ENCODE measurements around the gene DCST2.

DNA sequence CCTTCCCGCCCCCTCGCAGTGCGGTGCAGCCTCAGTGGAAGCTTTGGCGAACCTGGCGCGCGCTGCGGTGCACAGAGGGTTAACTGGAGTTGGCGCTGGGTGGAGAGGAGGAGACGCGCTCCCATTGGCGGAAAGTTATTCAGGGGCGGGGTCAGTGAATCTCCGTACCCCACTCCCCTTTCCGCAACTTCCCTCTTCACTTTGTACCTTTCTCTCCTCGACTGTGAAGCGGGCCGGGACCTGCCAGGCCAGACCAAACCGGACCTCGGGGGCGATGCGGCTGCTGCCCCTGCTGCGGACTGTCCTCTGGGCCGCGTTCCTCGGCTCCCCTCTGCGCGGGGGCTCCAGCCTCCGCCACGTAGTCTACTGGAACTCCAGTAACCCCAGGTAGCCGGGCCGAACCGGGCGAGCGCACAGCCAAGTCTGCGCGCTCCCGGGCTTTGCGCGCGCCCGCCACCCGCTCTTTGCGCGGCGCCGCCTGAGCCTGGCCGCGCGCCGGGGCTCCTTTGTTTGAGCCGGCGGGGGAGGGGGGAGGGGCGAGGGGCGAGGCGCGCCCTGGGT, 30.0 kb upstream of the DCST2 start, which contains the start of gene EFNA4:
- TF ChIP-seq CTCF (conservative IDR thresholded peaks at IDR 0.05; ENCODE audit: low read depth, low read length), result no peak
- no peak for TF ChIP-seq EZH2 (IDR thresholded peaks at IDR 0.05; ENCODE audit: borderline replicate concordance, low read depth, low read length, poor library complexity, severe bottlenecking)
